GM15510 (cell line): ENCODE measurements around the gene TP63.

Experiments
- POLR2A ChIP-seq: IDR thresholded peaks from 3 replicates; pipeline ENCODE4 v1.6.1; 2011; ENCODE audit warnings: borderline replicate concordance; ENCODE audit not compliant: insufficient read length; ENCODE audit errors: extremely low read depth

TP63 gene

DNA sequence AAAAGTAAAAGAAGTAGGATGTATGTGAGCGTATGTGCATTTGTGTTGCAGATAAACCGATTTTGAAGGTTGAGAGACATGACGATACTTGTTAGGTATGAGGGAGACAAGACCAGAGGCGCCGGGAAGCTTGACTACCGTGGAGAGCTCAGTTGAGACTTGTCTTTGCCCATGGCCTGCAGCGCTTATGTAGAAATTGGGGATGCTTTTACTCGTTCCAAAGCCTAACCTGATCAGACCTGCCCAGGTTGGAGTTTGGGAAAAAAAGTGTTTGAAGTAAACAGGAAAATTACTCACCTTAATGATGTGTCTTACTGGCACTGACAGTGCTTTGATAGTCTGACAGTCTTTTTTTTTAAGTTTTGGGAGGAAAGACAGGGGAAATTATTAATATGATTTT lies 202.8 kb downstream of the TP63 start:
- TF ChIP-seq POLR2A: no peak

DNA sequence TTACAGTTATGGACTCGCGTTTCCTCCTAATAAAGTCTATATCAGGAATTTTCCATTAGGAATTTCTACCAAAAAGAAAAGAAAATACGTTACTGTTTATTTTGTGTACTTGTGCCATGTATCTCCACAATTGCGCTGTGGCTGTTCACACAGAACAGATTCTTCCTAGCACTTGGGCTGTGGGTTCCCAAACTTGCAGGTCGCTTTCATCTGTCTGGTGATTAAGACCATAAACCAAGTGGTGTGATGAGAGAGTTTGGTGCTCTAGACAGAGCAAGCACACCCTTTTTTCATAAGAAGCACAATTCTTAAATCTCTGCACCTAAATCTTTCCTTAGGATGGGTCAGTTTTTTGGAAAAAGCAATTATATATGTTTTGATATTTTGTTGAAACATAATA lies 203.3 kb downstream of the TP63 start:
- TF ChIP-seq POLR2A: no peak

DNA sequence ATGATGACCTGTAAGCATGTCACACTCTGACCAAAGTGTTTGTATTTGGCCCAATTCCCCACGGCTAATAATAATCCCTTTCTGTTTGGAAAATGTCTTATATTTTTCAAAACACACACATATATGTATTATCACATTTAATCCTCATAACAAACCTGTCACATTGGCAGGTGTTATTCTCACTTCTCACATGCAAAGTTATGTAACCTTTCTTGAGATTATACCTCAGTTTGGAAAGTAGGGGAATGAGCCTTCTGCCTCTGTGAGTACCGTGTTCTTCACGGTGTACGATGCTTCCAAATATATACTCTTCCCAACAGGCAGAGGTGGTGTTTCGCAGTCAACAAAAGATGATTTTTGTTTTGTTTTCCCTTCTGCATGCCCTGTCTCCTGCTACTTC lies 205.6 kb downstream of the TP63 start:
- no peak for TF ChIP-seq POLR2A

DNA sequence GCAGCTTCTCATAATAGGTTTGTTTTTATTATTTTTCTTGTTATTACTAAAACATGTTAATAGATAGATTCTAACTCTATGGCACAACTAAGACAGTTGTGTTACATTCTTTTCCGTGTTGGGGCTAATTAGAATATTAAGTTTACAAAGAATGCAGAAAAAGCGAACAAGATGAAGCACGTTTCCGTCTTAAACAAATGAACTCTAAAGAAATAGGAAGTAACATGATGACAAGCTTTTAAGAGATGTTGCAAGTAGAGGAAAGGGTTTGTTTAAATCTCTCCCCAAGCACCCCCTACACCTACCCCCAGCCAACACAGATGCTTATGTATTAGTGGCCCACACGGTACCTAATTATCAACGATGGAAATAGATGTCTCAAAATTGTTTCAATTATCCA lies 207.1 kb downstream of the TP63 start:
- TF ChIP-seq POLR2A: no peak

DNA sequence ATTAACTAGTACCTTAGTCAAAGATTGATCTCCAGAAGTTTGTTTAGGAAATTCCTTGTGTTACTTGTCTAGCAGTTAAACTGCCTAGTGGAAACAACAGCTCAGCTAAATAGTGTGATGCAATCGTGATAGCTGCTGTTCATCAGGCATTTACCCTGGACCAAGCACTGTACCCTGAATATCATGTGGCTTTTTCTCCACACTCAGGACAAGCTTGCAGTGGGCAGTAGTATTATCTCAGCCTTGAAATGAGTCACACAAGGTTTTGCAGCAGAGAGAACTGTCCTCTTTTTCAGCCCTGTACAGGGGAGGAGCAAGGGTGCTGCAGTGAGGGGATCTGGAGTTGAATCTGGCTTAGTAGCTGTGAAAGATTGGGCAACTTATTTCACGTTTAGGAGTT lies 208.4 kb downstream of the TP63 start:
- TF ChIP-seq POLR2A: no peak

DNA sequence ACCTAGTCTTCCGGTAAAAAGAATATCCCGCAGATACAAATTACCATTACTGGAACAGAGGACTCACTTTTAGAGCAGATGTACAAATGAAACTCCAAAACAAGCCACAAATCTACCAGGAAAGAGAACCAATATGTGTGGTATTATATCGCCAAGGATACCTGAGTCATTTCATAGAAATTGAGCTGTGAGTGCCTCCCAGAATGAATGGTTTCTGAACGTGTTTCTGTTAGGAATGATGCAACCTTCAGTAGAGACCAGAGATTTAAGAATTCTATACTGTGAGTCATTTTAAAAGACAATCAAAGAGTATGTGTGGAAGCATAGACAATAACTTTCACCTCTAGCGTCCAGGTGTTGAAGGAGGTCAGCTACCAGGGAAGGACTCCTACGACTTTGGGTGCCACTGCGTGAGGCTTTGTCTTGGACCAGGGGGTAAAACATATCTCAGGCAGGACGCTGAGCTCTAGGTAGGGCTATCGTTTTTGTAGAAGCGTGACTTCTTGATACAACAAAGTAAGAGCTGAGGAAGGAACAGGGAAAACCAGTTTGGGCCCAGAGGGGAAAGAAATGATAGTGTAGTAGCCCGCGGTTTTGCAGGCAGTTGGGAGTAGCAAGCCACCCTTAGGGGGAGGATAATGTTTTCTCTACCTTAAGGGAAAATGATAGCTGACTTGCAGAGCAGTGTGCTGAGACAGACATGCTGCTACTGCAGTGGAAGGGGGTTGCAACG lies 210.4 kb downstream of the TP63 start:
- no peak for TF ChIP-seq POLR2A

DNA sequence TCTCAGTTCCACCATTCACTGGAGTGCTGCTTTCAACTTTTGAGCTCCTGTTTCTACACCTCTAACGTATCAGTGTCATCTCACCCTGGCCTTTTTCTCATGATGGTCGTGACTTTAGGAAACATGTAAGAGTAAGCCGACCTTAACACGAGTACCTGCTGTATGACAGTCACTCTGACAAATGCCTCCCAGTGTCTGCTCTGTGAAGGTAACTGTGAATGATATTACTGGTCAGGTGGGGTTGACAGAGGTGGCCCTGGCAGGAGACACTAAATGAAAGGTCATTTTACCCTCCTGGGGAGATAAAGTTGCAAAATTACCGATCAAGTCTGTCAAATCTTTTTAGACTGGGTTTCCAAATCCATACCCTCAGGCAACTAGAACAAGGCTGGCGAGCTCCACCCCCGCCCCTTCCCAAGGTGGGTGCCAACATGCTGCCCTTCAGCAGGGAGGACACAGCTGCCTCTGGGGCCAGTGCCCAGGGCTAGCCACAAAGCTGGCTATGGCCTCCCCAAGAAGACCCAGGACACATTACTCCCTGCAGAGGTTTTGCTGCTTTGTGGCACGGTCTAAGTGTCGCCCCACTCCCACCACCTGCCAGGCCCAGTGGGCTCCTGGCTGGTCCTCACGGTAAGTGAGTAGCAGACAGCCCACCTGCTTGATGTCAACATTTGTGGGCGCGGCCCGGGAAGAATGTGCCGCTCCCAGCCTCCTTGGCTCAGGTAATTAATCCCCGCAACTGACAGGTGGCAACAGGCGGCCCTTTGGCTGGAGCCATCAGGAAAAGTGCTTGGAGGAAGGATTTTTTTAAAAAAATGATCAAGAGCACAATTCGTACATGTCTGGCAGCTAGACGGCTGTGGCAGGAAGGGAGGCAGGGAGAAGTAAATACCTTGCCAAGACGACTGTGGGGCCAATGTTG lies 211.8 kb downstream of the TP63 start:
- TF ChIP-seq POLR2A: no peak

DNA sequence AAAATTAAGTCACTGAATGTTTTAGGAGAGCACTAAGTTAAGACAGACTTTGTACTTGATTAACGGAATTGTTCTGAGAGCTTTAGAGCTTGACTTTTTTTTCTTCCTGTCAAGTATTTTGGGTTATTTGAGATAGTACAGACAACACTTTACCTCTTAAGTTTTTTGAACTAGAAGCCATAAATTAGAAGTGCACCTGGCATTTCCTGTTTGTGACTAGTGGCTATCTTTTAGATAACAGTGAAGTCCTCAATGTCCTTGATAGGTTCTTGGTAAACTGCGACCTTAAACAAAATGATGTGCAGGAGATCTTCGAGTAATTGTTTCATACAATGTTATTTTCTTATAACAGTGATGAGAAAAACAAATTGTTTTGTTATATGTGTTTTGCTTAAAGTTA lies 213.9 kb downstream of the TP63 start:
- no peak for TF ChIP-seq POLR2A

DNA sequence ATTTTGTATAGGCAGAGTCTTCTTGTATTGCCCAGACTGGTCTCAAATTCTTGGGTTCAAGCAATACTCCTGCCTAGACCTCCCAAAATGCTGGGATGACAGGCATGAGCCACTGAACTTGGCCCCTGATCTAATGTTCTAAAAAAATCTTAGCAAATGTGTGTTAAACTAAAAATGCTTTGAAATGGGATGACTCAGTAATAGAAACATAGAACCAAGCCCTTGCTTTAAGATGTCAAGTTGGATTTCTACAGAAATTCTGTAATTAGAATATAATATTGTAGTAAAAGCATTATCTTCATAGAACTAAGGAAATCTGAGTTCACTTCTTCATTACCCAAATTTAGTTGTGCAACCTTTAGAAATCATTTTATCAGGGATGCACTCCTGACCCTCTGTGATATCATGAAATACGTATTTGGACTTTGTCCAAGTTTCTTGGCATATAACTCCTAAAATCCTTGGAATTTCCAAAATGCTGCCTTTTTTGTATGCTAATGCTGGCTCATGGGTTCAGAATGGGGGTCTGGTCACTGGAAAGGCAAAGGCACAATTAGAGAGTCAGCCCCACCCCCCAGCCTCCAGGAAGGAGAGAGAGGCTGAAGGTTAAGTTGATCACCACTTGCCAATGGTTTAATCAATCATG lies 217.3 kb downstream of the TP63 start:
- TF ChIP-seq POLR2A: no peak

DNA sequence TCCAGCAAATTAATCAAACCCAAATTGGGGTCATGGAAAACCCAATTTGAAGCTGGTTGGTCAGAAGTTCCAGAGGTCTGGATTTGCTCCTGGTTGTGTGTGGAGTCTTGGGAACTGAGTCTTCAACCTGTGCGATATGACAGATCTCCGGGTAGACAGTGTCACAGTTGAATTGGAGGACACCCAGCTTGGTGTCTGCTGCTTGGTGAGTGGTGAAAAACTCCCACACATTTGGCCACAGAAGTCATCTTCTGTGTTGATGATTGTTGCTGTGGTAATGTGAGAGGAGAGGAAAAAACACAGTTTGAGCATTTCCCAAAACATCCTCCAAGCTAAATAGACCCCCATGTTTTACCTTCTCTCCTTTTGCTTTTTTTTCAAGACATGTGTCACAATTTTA lies 218.1 kb downstream of the TP63 start:
- TF ChIP-seq POLR2A: no peak

DNA sequence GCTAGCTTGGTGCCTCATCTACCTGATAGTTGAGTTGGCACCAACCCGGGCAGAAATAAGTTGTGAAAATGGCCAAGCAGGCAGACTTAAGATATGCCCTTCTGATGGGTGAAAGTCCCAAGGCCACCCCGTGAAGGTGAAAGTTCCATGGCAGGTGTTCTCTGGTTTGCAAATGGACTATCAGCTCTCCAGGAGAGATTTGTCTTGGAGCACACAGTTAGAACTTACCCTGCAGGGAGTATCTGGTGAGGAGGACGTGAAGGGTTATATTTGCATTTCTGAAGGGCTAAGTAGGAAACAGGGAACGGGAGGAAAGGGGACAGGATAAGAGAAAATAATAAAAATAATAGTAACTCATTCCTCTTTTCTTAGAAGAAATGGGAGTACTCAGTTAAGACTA lies 220.5 kb downstream of the TP63 start:
- no peak for TF ChIP-seq POLR2A

DNA sequence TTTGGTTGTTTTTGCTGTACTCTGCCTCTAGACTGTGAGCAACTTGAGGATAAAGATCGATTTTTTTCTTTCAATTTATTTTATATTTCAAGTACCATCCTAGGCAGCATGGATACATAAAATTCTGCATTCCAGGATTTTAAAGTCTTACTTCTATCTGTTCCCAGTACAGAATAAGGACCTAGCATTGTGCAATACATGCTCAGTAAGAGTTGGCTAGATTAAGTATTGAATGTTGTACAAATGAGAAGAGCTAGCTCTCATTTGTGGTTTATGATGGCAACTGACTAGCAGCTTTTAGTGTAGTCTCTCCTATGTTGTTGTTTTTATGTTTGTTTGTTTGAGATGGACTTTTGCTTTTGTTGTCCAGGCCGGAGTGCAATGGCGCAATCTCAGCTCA lies 222.7 kb downstream of the TP63 start:
- TF ChIP-seq POLR2A: no peak

DNA sequence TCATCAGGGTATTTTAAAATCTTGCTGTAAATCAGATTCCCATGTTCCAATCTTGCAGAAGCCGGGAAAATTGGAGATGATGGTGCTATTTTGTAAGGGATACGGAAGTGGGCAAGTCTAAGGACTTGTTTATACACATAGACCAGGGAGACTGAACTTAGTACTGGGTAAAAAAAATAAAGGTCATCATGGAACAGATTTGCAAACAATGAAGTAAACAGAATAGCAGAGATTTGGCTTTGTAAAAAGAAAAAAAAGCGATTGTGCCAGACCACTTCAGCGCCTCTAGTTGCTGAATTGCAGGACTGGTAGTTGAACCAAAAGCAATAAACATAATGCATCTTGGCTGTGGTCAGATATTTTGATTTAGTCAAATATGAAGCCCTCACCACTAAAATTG lies 229.1 kb downstream of the TP63 start:
- TF ChIP-seq POLR2A: no peak

DNA sequence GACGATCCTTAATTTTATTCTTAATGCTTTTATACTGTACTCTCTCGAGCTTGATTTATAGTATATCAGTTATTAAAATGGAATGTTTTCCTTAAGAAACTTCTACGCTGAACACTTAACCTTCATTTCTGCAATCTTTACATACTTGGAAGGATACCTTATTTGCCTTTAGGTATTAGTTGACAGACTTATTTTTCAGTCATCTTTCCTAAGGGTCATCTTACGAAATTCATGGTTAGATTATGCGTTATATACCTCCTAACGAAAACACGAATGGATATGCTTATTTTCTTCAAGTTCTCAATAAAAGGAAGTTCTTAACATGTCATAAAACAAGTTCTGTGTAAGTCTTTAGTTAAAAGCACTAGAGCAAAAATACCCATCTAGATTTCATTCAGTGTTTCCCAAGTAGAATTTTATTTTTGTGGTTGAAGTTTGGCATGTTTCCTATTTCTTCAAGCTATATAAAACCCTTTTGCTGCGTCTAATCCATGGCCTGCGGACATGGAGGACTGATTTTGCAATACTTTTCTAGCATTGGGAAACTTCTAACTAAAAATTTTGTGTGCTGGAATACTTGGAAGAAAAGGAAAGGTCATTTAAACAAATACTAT lies 231.3 kb downstream of the TP63 start:
- TF ChIP-seq POLR2A: no peak

DNA sequence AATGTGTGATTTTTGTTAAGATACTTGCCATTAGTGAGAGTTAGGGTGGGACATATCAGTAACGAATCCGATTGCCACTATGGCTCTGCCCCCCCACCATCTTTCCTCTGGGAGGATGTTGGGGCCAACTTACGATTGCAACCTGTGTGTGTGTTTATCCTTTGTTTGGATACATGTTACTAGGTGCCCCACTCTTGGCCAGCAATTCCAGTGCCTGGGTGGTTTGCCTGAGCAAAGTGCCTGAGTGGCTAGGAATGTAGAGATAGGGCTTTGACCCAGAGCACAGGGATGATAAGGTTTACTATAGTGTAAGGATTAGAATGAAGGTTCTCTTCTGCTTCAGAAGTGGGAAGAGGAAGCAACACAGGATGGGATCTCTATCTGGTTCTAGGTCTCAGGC lies 231.8 kb downstream of the TP63 start:
- no peak for TF ChIP-seq POLR2A

DNA sequence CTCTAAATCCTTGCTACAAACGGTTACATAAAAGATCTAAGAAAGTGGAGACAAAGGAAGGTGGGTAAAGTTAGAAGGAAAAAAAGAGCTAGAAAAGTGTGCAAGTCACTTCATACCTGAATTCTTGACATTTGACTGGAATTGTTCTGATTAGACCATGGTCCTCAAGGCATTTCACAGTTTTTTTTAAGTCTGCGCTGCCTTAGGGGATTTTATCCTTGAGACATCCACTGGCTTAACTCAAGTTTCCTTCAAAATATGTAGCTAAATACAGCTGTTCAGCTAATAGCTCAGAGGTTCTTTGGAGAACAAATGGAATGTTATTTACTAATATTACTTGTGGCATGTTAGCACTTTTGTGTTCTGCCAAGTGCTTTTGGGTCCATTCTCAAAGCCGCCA lies 236.9 kb downstream of the TP63 start:
- no peak for TF ChIP-seq POLR2A

DNA sequence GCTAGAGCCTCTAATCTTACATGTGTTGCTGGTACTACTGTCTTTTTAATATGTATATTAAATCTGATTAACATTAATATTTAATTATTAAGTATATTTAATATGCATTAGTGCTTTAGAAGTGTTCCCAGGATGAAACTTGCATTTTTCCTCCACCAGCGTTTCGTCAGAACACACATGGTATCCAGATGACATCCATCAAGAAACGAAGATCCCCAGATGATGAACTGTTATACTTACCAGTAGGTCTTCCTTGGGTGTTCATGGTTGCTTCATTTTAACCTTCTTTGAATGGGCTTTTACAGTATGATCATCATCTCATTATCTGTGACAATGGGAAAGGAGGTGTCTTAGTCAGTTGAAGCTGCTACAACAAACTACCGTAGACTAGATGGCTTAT lies 238.0 kb downstream of the TP63 start:
- no peak for TF ChIP-seq POLR2A
